HL-60/S4 treated with retinoic acid at 250 ng/mL for 4 days and 3 days (cell line): ENCODE measurements around the gene TUBG2.

Source experiments
- in situ Hi-C: fragments of 300-500 bp; cut with MboI; formaldehyde crosslinking; loops from 2 replicates; pipeline ENCODE4 v1.7.0; 2022; ENCODE audit warnings: low sequenced_read_pairs

TUBG2 gene

DNA sequence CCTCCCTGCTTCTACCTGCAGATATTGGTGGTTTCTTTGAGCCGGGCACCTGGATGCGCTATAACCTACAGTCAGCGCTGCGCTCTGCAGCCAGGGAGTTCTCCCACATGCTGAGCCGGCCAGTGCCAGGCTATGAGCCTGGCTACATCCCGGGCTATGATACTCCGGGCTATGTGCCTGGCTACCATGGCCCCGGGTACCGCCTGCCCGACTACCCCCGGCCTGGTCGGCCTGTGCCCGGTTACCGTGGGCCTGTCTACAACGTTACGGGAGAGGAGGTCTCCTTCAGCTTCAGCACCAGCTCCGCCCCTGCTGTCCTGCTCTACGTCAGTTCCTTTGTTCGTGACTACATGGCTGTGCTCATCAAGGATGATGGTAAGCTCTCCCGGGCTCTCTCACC, 36.4 kb downstream of the TUBG2 start:
- in situ Hi-C loops = no loop called here

DNA sequence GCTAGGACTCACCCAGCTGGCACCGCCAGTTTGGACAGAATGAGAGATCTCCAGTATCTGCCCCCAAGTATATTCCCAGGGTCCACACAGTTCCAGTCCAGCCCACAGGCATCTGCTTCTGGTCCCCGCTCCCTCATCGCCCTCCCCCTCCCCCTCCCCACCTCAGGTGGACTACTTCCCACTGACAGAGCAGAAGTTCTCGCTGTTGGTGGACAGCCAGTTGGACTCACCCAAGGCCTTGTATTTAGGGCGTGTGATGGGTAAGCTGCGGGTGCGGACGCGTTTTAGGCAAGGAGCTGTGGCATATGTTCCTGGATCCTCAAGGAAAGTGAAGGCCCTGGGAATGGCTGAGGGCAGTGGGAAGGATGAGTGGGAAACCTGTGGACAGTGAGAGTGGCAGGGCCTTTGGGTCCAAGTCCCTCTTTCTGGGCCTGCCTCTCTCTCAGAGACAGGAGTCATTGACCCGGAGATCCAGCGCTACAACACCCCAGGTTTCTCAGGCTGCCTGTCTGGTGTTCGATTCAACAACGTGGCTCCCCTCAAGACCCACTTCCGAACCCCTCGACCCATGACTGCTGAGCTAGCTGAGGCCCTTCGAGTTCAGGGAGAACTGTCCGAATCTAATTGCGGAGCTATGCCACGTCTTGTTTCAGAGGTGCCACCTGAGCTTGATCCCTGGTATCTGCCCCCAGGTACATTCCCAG, 38.2 kb downstream of the TUBG2 start:
- in situ Hi-C loops = no loop called here

DNA sequence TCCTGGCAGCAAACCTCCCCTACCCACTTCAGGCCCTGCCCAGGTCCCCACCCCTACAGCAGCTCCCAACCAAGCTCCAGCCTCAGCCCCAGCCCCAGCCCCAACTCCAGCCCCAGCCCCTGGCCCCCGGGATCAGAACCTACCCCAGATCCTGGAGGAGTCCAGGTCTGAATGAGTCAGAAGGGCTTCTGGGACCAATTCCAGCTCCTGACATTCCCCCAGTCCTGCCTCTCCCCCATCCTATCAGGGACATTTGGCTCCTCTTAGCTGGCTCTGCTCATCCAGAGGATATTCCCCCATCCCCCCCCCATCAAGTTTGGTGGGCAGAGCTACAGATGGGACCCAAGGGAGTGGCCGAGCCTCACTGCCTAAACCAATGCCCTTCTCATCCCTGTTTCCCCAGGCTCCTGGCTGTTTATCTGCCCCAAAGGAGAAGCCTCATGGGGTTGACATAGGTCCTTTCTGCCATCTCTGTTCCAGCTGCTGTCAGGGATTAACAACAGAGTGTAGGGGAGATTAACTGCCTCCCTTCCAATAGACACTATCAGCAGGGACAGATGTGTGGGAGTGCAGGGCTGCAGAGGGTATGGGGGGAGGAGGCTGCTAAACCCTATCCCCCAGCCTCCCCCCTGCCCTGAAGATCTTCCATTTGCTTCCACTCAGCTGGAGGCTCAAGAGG, 39.8 kb downstream of the TUBG2 start:
- in situ Hi-C loops = no loop called here

GRCh38 chr17:42699415-42699740, 40.3 kb downstream of the TUBG2 start:
- in situ Hi-C loops = no loop called here

DNA sequence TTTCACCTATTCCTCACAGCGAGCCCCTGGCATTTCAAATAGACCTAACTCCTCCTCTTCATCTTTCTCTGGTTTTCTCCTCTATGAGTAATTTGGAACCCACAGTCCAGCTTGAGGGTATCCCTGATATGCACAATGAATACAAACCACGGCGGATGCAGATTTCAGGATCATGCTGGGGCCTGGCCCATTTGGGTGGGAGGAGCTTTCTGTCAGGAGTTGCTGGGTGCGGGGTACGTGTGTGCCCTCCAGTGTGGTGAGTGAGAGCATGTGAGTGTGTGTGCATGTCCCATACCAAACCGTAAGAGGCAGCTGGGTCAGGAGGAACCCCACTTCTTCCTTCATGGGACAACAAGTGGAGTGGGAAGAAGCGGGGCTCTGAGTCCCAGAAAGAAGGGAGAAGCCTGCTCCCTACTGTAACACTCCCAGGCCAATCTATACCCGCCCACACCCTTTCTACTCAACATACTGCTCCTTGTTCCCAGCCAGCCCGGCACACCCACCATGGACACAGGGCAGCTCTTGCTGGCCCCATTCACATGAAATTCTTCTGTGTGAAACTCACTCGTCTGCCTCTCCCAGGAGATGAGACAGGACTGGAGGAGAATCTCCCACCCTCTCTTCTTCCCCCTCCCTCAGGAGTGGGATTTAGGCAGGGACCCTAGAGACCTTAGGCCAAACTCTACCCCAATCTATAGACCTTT, 41.7 kb downstream of the TUBG2 start:
- in situ Hi-C loops = loop anchor here (25.0 kb wide), 1 partner anchor 237 kb away; no protein-coding TSS in a partner anchor

DNA sequence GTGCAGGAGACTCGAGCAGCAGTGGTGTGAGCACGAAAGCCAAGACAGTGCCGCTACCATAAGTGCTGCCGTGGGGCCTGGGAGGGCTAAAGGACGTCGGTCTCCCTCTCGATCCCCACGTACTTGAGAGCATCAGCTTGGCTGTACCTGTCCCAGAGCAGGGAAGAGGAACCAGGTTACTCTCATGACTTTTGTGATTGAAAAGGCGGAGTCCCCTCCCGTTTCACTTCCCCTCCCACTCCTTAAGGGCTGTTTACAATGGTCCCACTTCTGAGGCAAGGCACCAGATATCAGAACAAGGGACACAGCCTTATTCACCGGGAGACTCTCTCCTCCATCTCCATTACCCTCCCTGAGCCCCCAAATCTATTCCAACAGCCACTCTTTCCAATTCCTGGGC, 43.4 kb downstream of the TUBG2 start:
- in situ Hi-C loops = loop anchor here (25.0 kb wide), 1 partner anchor 235 kb away; no protein-coding TSS in a partner anchor

- in situ Hi-C loops = loop anchor here (25.0 kb wide), 1 partner anchor 233 kb away; no protein-coding TSS in a partner anchor
Measured at GRCh38 chr17:42704490-42704836, 45.4 kb downstream of the TUBG2 start.

GRCh38 chr17:42704837-42705494, 45.9 kb downstream of the TUBG2 start:
- in situ Hi-C loops = loop anchor here (25.0 kb wide), 1 partner anchor 232 kb away; no protein-coding TSS in a partner anchor

DNA sequence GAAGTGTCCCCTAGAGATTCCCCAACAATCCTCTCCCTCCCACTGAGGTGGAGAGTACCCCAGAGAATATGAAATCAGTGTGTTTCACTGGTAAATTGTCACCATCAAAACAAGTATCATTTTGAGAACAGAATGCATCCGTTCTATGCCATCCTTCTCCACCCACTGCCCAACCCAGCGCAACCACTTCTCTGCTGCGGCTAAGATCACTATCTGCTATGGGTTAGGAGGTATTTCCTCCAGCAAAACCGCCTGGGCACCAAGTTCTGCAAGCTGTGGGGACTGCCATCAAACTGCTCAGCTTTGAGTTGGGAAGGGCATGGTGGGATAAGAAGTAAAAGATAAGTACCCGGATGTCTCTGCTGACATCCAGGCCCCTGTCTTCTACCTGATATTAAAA, 47.6 kb downstream of the TUBG2 start:
- in situ Hi-C loops = loop anchor here (25.0 kb wide), 1 partner anchor 231 kb away; no protein-coding TSS in a partner anchor

GRCh38 chr17:42708588-42708987, 49.5 kb downstream of the TUBG2 start:
- in situ Hi-C loops = loop anchor here (25.0 kb wide), 1 partner anchor 229 kb away; no protein-coding TSS in a partner anchor

GRCh38 chr17:42709561-42709960, 50.5 kb downstream of the TUBG2 start:
- in situ Hi-C loops = loop anchor here (25.0 kb wide), 1 partner anchor 228 kb away; no protein-coding TSS in a partner anchor
